Measurements from ENCODE around the gene CCDC69.

GRCh38 chr5:151150471-151151262 lies 73.2 kb downstream of the CCDC69 start:
- TF ChIP-seq KDM1A (IDR thresholded peaks at IDR 0.05; ENCODE audit: low read depth), result no peak
- TF ChIP-seq CTCF (IDR thresholded peaks at IDR 0.05), result no peak
- TF ChIP-seq ZC3H11A (IDR thresholded peaks at IDR 0.05), result no peak
- TF ChIP-seq POLR2A (IDR thresholded peaks at IDR 0.05; ENCODE audit: low read length), result no peak
- TF ChIP-seq CEBPB (IDR thresholded peaks at IDR 0.05), result no peak
- no peak for TF ChIP-seq CBX2 (IDR thresholded peaks at IDR 0.05; ENCODE audit: borderline replicate concordance, low read depth)
- no peak for TF ChIP-seq E2F6 (IDR thresholded peaks at IDR 0.05; ENCODE audit: borderline replicate concordance, low read depth)
